Glutamatergic neuron (in vitro differentiated cells): ENCODE results near the gene OSBP. TPM values are rescaled to one million over a fixed set of nuclear protein-coding genes. Genes with fewer than 3 reads are reported as not detected.
"Not testable (repeated sequence)": the region's sequence is repeated elsewhere in the genome, so short reads cannot be mapped to it uniquely, and the experiment has no call there.

Experiments used
- DNase-seq: peaks from one replicate; pipeline ENCODE4 v3.0.0; 2022
- H3K27ac Mint-ChIP-seq: one replicate; pipeline ENCODE4 v1.8.0; 2020; ENCODE audit warnings: mild to moderate bottlenecking, mixed read lengths, inconsistent platforms; ENCODE audit not compliant: unreplicated experiment
- H3K27me3 Mint-ChIP-seq: one replicate; pipeline ENCODE4 v1.8.0; 2020; ENCODE audit warnings: mild to moderate bottlenecking, moderate library complexity, mixed read lengths, inconsistent platforms; ENCODE audit not compliant: unreplicated experiment
- H3K36me3 Mint-ChIP-seq: one replicate; pipeline ENCODE4 v1.8.0; 2020; ENCODE audit warnings: mild to moderate bottlenecking, mixed read lengths, inconsistent platforms; ENCODE audit not compliant: unreplicated experiment
- H3K4me1 Mint-ChIP-seq: one replicate; pipeline ENCODE4 v1.8.0; 2020; ENCODE audit warnings: mild to moderate bottlenecking, low read depth, mixed read lengths, inconsistent platforms; ENCODE audit not compliant: unreplicated experiment
- H3K4me3 Mint-ChIP-seq: one replicate; pipeline ENCODE4 v1.8.0; 2020; ENCODE audit warnings: mild to moderate bottlenecking, mixed read lengths, inconsistent platforms; ENCODE audit not compliant: unreplicated experiment
- H3K9me3 Mint-ChIP-seq: one replicate; pipeline ENCODE4 v1.8.0; 2020; ENCODE audit warnings: mild to moderate bottlenecking, moderate library complexity, mixed read lengths, inconsistent platforms; ENCODE audit not compliant: unreplicated experiment
- CTCF ChIP-seq: fragments of 200-600 bp; sonication (generic); IDR thresholded peaks from one replicate; pipeline ENCODE4 v1.5.0; 2021; ENCODE audit not compliant: partially characterized antibody, unreplicated experiment
- total RNA-seq: library from RNA; stranded (reverse); fragmentation: NEBNext Ultra II Directional; extraction: Animal tissue kit (Norgen Biotek cat#: 25700); gene quantifications from one replicate; pipeline ENCODE4 v1.2.1, GENCODE V29; 2021; ENCODE audit not compliant: unreplicated experiment

The OSBP gene
- total RNA-seq, 1 donor from 2014 or later, result 36.0 TPM

GRCh38 chr11:59551659-59552521 lies 63.7 kb downstream of the OSBP start:
- peaks cover 8% of the 10 kb centered on the region for H3K4me1 Mint-ChIP-seq
- H3K9me3 Mint-ChIP-seq, result peaks cover 38% of the 10 kb centered on the region
- H3K36me3 Mint-ChIP-seq, result no peaks in the 10 kb centered on the region
- DNase-seq, result peak; percentile 23
- H3K27me3 Mint-ChIP-seq, result peaks cover 24% of the 10 kb centered on the region
- peak overlapping the region; percentile 98 for H3K27ac Mint-ChIP-seq
- peak overlapping the region; percentile 89 for H3K4me3 Mint-ChIP-seq
- TF ChIP-seq CTCF, result no peak

DNA sequence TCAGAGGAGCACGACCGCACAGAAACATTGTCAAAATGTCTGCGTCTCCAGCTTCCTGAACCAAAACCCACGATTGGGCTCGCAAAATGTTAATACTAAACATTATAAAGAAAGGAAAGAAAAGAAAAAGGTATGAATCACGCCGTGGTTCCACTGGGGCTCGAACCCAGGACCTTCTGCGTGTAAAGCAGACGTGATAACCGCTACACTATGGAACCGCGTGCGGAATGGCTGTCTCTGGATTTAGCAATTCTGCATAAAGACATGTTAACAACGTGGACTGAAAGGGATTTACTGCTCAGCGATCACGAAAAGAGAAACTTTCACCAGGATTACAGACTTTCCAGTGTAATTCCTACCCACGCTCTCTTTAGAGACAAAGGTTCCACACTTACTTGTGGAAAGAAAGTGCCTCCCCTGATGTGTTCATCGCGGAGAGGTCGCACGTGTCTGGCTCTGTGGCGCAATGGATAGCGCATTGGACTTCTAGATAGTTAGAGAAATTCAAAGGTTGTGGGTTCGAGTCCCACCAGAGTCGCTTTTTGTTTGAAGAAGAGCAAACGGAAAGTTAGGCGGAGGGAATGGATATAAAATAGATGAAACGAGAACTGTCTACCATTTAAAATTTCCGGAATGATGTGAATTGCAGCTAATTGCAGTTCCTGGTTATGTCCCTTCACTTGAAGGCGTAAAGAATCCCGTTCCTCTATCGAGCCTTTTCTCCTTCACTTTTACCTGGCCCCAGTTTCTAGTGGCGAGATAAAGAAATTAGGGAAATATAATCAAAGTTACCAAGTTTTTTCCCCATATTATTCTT lies 64.5 kb downstream of the OSBP start:
- peaks cover 34% of the 10 kb centered on the region for H3K9me3 Mint-ChIP-seq
- no peak for TF ChIP-seq CTCF
- DNase-seq, result peak; percentile 74
- H3K27me3 Mint-ChIP-seq, result peaks cover 21% of the 10 kb centered on the region
- peak overlapping the region; percentile 89 for H3K4me3 Mint-ChIP-seq
- peak overlapping the region; percentile 98 for H3K27ac Mint-ChIP-seq
- H3K36me3 Mint-ChIP-seq, result no peaks in the 10 kb centered on the region
- peaks cover 8% of the 10 kb centered on the region for H3K4me1 Mint-ChIP-seq

- H3K4me3 Mint-ChIP-seq, result peak overlapping the region; percentile 89
- H3K9me3 Mint-ChIP-seq, result peaks cover 29% of the 10 kb centered on the region
- TF ChIP-seq CTCF, result peak; percentile 35
- DNase-seq, result peak; percentile 85
- peaks cover 8% of the 10 kb centered on the region for H3K4me1 Mint-ChIP-seq
- no peaks in the 10 kb centered on the region for H3K36me3 Mint-ChIP-seq
- H3K27ac Mint-ChIP-seq, result peak overlapping the region; percentile 98
- H3K27me3 Mint-ChIP-seq, result peaks cover 16% of the 10 kb centered on the region
Observed at GRCh38 chr11:59550368-59550841, 65.2 kb downstream of the OSBP start.

DNA sequence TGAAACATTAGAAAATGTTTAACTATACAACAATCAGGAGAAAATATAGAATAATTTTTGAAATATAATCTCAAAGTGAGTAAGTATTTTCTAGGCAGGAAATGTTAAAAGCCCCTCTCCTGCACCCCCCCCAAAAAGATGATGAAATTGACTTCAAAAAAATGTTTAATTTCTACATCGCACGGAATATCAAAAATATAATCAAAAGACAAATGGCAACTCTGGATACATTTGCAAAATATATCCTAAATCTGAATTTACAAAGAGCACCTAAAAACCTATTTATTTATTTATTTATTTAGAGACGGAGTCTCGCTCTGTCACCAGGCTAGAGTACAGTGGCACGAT lies 67.3 kb downstream of the OSBP start:
- H3K27ac Mint-ChIP-seq, result peak overlapping the region; percentile 43
- peaks cover 8% of the 10 kb centered on the region for H3K4me1 Mint-ChIP-seq
- peaks cover 16% of the 10 kb centered on the region for H3K27me3 Mint-ChIP-seq
- DNase-seq, result no peak
- no peak for TF ChIP-seq CTCF
- no peak overlapping the region for H3K4me3 Mint-ChIP-seq
- H3K36me3 Mint-ChIP-seq, result no peaks in the 10 kb centered on the region
- H3K9me3 Mint-ChIP-seq, result peaks cover 27% of the 10 kb centered on the region

DNA sequence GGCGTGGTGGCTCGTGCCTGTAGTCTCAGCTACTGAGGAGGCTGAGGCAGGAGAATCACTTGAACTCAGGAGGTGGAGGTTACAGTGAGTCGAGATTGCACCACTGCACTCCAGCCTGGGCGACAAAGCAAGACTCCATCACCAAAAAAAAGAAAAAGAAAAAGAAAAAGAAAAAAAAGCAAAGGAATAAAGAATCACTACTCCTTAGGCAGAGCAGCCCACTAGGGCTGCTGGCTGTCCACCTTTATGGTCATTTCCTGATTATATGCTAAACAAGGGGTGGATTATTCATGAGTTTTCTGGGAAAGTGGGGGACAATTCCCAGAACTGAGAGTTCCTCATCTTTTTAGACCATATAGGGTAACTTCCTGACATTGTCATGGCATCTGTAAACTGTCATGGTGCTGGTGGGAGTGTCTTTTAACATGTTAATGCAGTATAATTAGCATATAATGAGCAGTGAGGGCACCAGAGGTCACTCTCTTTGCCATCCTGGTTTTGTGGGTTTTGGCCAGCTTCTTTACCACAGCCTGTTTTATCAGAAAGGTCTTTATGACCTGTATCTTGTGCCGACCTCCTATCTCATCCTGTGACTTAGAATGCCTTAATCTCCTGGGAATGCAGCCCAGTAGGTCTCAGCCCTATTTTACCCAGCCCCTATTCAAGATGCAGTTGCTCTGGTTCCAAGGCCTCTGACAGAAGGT lies 67.8 kb downstream of the OSBP start:
- H3K9me3 Mint-ChIP-seq, result peaks cover 24% of the 10 kb centered on the region
- not testable (repeated sequence) for H3K4me3 Mint-ChIP-seq, DNase-seq, H3K4me1 Mint-ChIP-seq, H3K36me3 Mint-ChIP-seq
- H3K27me3 Mint-ChIP-seq, result peaks cover 16% of the 10 kb centered on the region
- peak overlapping the region; percentile 43 for H3K27ac Mint-ChIP-seq
